ENCODE results near the gene GPC5.

- TF ChIP-seq FOS (IDR thresholded peaks at IDR 0.05; ENCODE audit: extremely low read depth, insufficient read length): no peak
- TF ChIP-seq, protein P1, sequence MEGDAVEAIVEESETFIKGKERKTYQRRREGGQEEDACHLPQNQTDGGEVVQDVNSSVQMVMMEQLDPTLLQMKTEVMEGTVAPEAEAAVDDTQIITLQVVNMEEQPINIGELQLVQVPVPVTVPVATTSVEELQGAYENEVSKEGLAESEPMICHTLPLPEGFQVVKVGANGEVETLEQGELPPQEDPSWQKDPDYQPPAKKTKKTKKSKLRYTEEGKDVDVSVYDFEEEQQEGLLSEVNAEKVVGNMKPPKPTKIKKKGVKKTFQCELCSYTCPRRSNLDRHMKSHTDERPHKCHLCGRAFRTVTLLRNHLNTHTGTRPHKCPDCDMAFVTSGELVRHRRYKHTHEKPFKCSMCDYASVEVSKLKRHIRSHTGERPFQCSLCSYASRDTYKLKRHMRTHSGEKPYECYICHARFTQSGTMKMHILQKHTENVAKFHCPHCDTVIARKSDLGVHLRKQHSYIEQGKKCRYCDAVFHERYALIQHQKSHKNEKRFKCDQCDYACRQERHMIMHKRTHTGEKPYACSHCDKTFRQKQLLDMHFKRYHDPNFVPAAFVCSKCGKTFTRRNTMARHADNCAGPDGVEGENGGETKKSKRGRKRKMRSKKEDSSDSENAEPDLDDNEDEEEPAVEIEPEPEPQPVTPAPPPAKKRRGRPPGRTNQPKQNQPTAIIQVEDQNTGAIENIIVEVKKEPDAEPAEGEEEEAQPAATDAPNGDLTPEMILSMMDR (IDR thresholded peaks at IDR 0.05 in 2 of 3, conservative IDR thresholded peaks at IDR 0.05 in 1 of 3; ENCODE audit: insufficient read depth in 2 of 3, low read depth in 1 of 3, low read length in 3 of 3): no peak
- no peak for TF ChIP-seq EP300 (IDR thresholded peaks at IDR 0.05; ENCODE audit: low read length)
- no peak for TF ChIP-seq ZBTB11 (CRISPR knock-in tag; IDR thresholded peaks at IDR 0.05)
- no peak for TF ChIP-seq PRPF4 (IDR thresholded peaks at IDR 0.05; ENCODE audit: insufficient read depth, low read depth, low read length, poor library complexity, severe bottlenecking)
- TF ChIP-seq ZNF140 (CRISPR knock-in tag; IDR thresholded peaks at IDR 0.05): no peak
- TF ChIP-seq ZNF175 (CRISPR knock-in tag; IDR thresholded peaks at IDR 0.05; ENCODE audit: low read depth): no peak
- TF ChIP-seq STAG1 (CRISPR knock-in tag; IDR thresholded peaks at IDR 0.05; ENCODE audit: borderline replicate concordance): no peak
- TF ChIP-seq UBTF (IDR thresholded peaks at IDR 0.05; ENCODE audit: borderline replicate concordance in 1 of 2, low read depth in 2 of 2, low read length in 2 of 2): no peak
- no peak for TF ChIP-seq ZNF785 (CRISPR knock-in tag; IDR thresholded peaks at IDR 0.05)
- TF ChIP-seq HDAC6 (IDR thresholded peaks at IDR 0.05; ENCODE audit: low read depth, low read length): no peak
Observed at GRCh38 chr13:91595677-91596076, 197.3 kb downstream of the GPC5 start.
